GM12878 (cell line): ENCODE data around the gene STAB2. TPM values are rescaled to one million over a fixed set of nuclear protein-coding genes. Genes with fewer than 3 reads are reported as not detected.

Source experiments
- ATAC-seq: fragments of 200-7000 bp; cut with Tn5 transposase; 3 replicates; pipeline ENCODE4 v1.9.1; 2020; ENCODE audit warnings: mild to moderate bottlenecking, moderate library complexity
- BruUV-seq: library from RNA; stranded (reverse); fragments of 400-500 nt; replicated peaks from 2 replicates; lab custom pipeline; 2021; lab: Mats Ljungman, UMichigan
- CTCF ChIA-PET: fragments of 300-600 bp; sonication (Branson Sonifier 250); formaldehyde crosslinking; extraction: SDS; loops from one replicate; lab custom pipeline; 2021; ENCODE audit warnings: inconsistent platforms; lab: Yijun Ruan, JAX
- POLR2A ChIA-PET: fragments of 350-600 bp; formaldehyde crosslinking; extraction: SDS; loops from one replicate; lab custom pipeline; 2021; ENCODE audit warnings: inconsistent platforms; lab: Charles Lee
- RAD21 ChIA-PET: fragments of 300-600 bp; sonication (Branson Sonifier 250); formaldehyde crosslinking; loops from one replicate; lab custom pipeline; 2023; ENCODE audit warnings: antibody characterized with exemption; ENCODE audit not compliant: unreplicated experiment; lab: Charles Lee
- SMC1A ChIA-PET: fragments of 300-600 bp; sonication (Branson Sonifier 250); formaldehyde crosslinking; loops from one replicate; lab custom pipeline; 2023; ENCODE audit not compliant: unreplicated experiment, uncharacterized antibody; lab: Charles Lee
- DNase-seq: peaks from one replicate; pipeline ENCODE4 v3.0.0-alpha.2; 2011; ENCODE audit warnings: low read depth, low spot score
- FAIRE-seq: peaks from 3 replicates; lab custom pipeline; 2011; peaks lifted over from hg19 to GRCh38; lab: Jason Lieb, UNC
- H2AFZ ChIP-seq: 2 replicates; pipeline ENCODE4 v1.6.0; 2011; ENCODE audit warnings: low read depth, low read length, control low read depth; ENCODE audit not compliant: control insufficient read depth
- H3K27ac ChIP-seq: 2 replicates; pipeline ENCODE4 v1.5.1; 2011; ENCODE audit warnings: control low read depth; ENCODE audit not compliant: control insufficient read depth, insufficient read depth
- H3K27me3 ChIP-seq, 2 experiments: replicated peaks in 1 of 2; 2 replicates each; pipeline versions ENCODE4 v1.6.0 to v1.6.1; 2011; ENCODE audit warnings: low read length in 1 of 2; ENCODE audit not compliant: control insufficient read depth in 2 of 2, insufficient read depth in 2 of 2
- H3K36me3 ChIP-seq, 2 experiments: 2 replicates each; pipeline ENCODE4 v1.5.1; 2011; ENCODE audit warnings: low read length in 1 of 2; ENCODE audit not compliant: control insufficient read depth in 2 of 2, insufficient read depth in 2 of 2
- H3K4me1 ChIP-seq: 2 replicates; pipeline ENCODE4 v1.6.1; 2011; ENCODE audit warnings: mild to moderate bottlenecking, low read length, moderate library complexity, mixed read lengths; ENCODE audit not compliant: control insufficient read depth, insufficient read depth
- H3K4me2 ChIP-seq: 2 replicates; pipeline ENCODE4 v1.6.0; 2011; ENCODE audit warnings: control low read depth; ENCODE audit not compliant: control insufficient read depth, insufficient read depth
- H3K4me3 ChIP-seq: fragments of 200-600 bp; sonication (generic); 2 replicates; pipeline ENCODE4 v1.5.1; 2016
- H3K79me2 ChIP-seq: 2 replicates; pipeline ENCODE4 v1.6.0; 2011; ENCODE audit warnings: low read length; ENCODE audit not compliant: control insufficient read depth, insufficient read depth
- H3K9ac ChIP-seq: 2 replicates; pipeline ENCODE4 v1.8.0; 2011; ENCODE audit warnings: low read length, control low read depth, mixed read lengths; ENCODE audit not compliant: control insufficient read depth, insufficient read depth
- H3K9me3 ChIP-seq: replicated peaks from 3 replicates; pipeline ENCODE4 v1.5.1; 2011; ENCODE audit warnings: mild to moderate bottlenecking, low read length; ENCODE audit not compliant: control insufficient read depth, insufficient read depth
- H4K20me1 ChIP-seq: 2 replicates; pipeline ENCODE4 v1.6.0; 2011; ENCODE audit not compliant: control insufficient read depth, insufficient read depth
- ATF3 ChIP-seq: IDR thresholded peaks from 2 replicates; pipeline ENCODE4 v1.6.1; 2011; ENCODE audit warnings: low read depth, mild to moderate bottlenecking, low read length, moderate library complexity, borderline replicate concordance; ENCODE audit errors: extremely low read depth
- BMI1 ChIP-seq: fragments of 450-650 bp; IDR thresholded peaks from 2 replicates; pipeline ENCODE4 v1.6.1; 2016; ENCODE audit warnings: mild to moderate bottlenecking, moderate library complexity, borderline replicate concordance
- CUX1 ChIP-seq: IDR thresholded peaks from 2 replicates; pipeline ENCODE4 v1.6.1; 2012; ENCODE audit warnings: improper control_type of control experiment, low read depth, low read length; ENCODE audit not compliant: insufficient replicate concordance
- HSF1 ChIP-seq: fragments of 150-350 bp; IDR thresholded peaks from 2 replicates; pipeline ENCODE4 v1.6.1; 2014; ENCODE audit warnings: mild to moderate bottlenecking, low read depth, low read length
- IRF4 ChIP-seq: IDR thresholded peaks from 2 replicates; pipeline ENCODE4 v1.6.1; 2011; ENCODE audit warnings: low read depth, low read length
- IRF5 ChIP-seq: fragments of 450-650 bp; IDR thresholded peaks from 2 replicates; pipeline ENCODE4 v1.6.1; 2017; ENCODE audit warnings: borderline replicate concordance
- KDM1A ChIP-seq: fragments of 200-600 bp; sonication (generic); IDR thresholded peaks from 2 replicates; pipeline ENCODE4 v1.6.1; 2016; ENCODE audit warnings: borderline replicate concordance
- MTA2 ChIP-seq: fragments of 450-650 bp; IDR thresholded peaks from 2 replicates; pipeline ENCODE4 v1.6.1; 2016; ENCODE audit warnings: low read depth, mild to moderate bottlenecking, moderate library complexity
- NFYA ChIP-seq: IDR thresholded peaks from 2 replicates; pipeline ENCODE4 v1.6.1; 2011; ENCODE audit warnings: low read depth, mild to moderate bottlenecking, low read length, improper control_type of control experiment, borderline replicate concordance
- PKNOX1 ChIP-seq: fragments of 450-650 bp; IDR thresholded peaks from 2 replicates; pipeline ENCODE4 v1.6.1; 2016; ENCODE audit warnings: mild to moderate bottlenecking
- RAD21 ChIP-seq: IDR thresholded peaks from 2 replicates; pipeline ENCODE4 v1.6.1; 2011; ENCODE audit warnings: mild to moderate bottlenecking, low read depth, low read length, moderate library complexity; ENCODE audit not compliant: insufficient read depth
- RUNX3 ChIP-seq: IDR thresholded peaks from 2 replicates; pipeline ENCODE4 v1.6.1; 2012; ENCODE audit warnings: low read length, inconsistent platforms
- SIN3A ChIP-seq: IDR thresholded peaks from 2 replicates; pipeline ENCODE4 v1.6.1; 2012; ENCODE audit warnings: low read depth, low read length, improper control_type of control experiment
- ZNF274 ChIP-seq: IDR thresholded peaks from one replicate; pipeline ENCODE4 v1.8.0; 2011; ENCODE audit not compliant: insufficient read length, insufficient read depth
- ZNF384 ChIP-seq: IDR thresholded peaks from 2 replicates; pipeline ENCODE4 v1.6.1; 2012; ENCODE audit warnings: low read depth, mild to moderate bottlenecking, low read length, improper control_type of control experiment, borderline replicate concordance
- ZSCAN29 ChIP-seq: fragments of 450-650 bp; IDR thresholded peaks from 2 replicates; pipeline ENCODE4 v1.6.1; 2017; ENCODE audit warnings: mild to moderate bottlenecking, moderate library complexity
- WGBS: methylation state at CpG from one replicate; pipeline ENCODE4 v1.1.6; 2016; ENCODE audit warnings: low lambda C conversion rate; ENCODE audit not compliant: insufficient replicate concordance, insufficient coverage; ENCODE audit errors: missing lambda C conversion rate; 5-methylcytosine and 5-hydroxymethylcytosine counted together
- in situ Hi-C: fragments of 300-500 bp; cut with MboI; formaldehyde crosslinking; loops from 9 replicates; pipeline ENCODE4 v1.14.3; 2018; ENCODE audit warnings: mixed read lengths
- intact Hi-C: fragments of 100-400 bp; cut with micrococcal nuclease; formaldehyde crosslinking; loops from one replicate; pipeline ENCODE4 v1.14.2; 2022; ENCODE audit not compliant: unreplicated experiment
- polyA plus RNA-seq, 11 experiments: library from polyadenylated mRNA; depleted of rRNA in 4 of 11; unstranded in 6 of 11; stranded (reverse) in 5 of 11; fragments of >200 nt; fragmentation: Nextera tagmentation in 4 of 11; fragmentation: Illumina TruSeq in 1 of 11; extraction: Ambion mirVana in 4 of 11; extraction: Trizol in 1 of 11; gene quantifications; 1 replicate in 1 of 11; 2 replicates in 10 of 11; pipeline versions ENCODE4 v1.2.1 to v1.2.3, GENCODE V29; 2011 to 2016; ENCODE audit warnings: inconsistent platforms in 2 of 11, missing spikeins in 2 of 11, low read depth in 1 of 11
- total RNA-seq, 4 experiments: library from RNA; depleted of rRNA in 3 of 4; stranded (reverse); fragments of >200 nt in 3 of 4; fragmentation: Illumina TruSeq in 1 of 4; extraction: Trizol in 1 of 4; gene quantifications; 2 replicates each; pipeline versions ENCODE4 v1.2.1 to v1.2.3, GENCODE V29; 2013 to 2021

Gene STAB2
- total and polyA plus RNA-seq, 10 of the 15 experiments (the other 5 are each of a cell fraction or from before 2014, with no cell fraction given), result 0.37 TPM; not detected in 9

GRCh38 chr12:103561174-103561573 is 25.9 kb upstream of the STAB2 start:
- Histone ChIP-seq H3K9me3 (no peaks in the 10 kb centered on the region; the same call in 1 of the 3 replicates), H3K79me2 (no peaks in the 10 kb centered on the region), H4K20me1 (no peaks in the 10 kb centered on the region), H3K36me3 (no peaks in the 10 kb centered on the region), H3K9ac (no peak overlapping the region), H2AFZ (no peak overlapping the region), H3K27ac (no peak overlapping the region), H3K27me3 (no peaks in the 10 kb centered on the region; a peak in 1 of 4 replicates), H3K4me2 (no peak overlapping the region), H3K4me1 (no peaks in the 10 kb centered on the region), H3K4me3 (no peak overlapping the region)
- intact Hi-C loops, result no loop called here
- FAIRE-seq (no peak), ATAC-seq (no peak), DNase-seq (no peak)
- no TSS peak for BruUV-seq
- ChIA-PET POLR2A (no interaction called here), CTCF (interaction anchor here (1.1 to 1.4 kb wide), 3 partner anchors 14 to 678 kb away, joined by 3 to 6 read pairs (median 4); no protein-coding TSS in a partner anchor), SMC1A (no interaction called here), RAD21 (no interaction called here)
- 16% methylated on average over 5 of the region's 5 CpGs for WGBS
- in situ Hi-C loops, result no loop called here
- TF ChIP-seq KDM1A, result no peak
- TF ChIP-seq BMI1, result no peak
- no peak for TF ChIP-seq PKNOX1
- no peak for TF ChIP-seq RAD21
- no peak for TF ChIP-seq RUNX3
- no peak for TF ChIP-seq CUX1
- no peak for TF ChIP-seq MTA2
- no peak for TF ChIP-seq SIN3A
- TF ChIP-seq ZSCAN29, result no peak
- TF ChIP-seq NFYA, result no peak
- no peak for TF ChIP-seq HSF1
- TF ChIP-seq ZNF384, result no peak
- TF ChIP-seq ATF3, result no peak
- TF ChIP-seq ZNF274, result no peak
- TF ChIP-seq IRF5, result no peak
- TF ChIP-seq IRF4, result no peak
